ENCODE results near the gene IL4I1.

Gene IL4I1

GRCh38 chr19:49879243-49879963 lies 17.3 kb downstream of the IL4I1 start:
- peak; percentile 44 for DNase-seq (ENCODE audit: low spot score)

GRCh38 chr19:49878744-49879070 lies 18.0 kb downstream of the IL4I1 start:
- no peak for DNase-seq (ENCODE audit: low spot score)

GRCh38 chr19:49877879-49878743 lies 18.6 kb downstream of the IL4I1 start:
- peak; percentile 97 for DNase-seq (ENCODE audit: low spot score)

GRCh38 chr19:49877020-49877878 lies 19.4 kb downstream of the IL4I1 start, which contains the start of the genes AKT1S1 and TBC1D17:
TSS of gene AKT1S1 (minus strand) at chr19:49877355. CDS start at chr19:49873295, 4,060 bp downstream.
TSS of gene TBC1D17 (plus strand) at chr19:49877702. CDS start at chr19:49877724, 22 bp downstream.
- peak; percentile 100 for DNase-seq (ENCODE audit: low spot score)

GRCh38 chr19:49876422-49877019 lies 20.2 kb downstream of the IL4I1 start:
- DNase-seq (ENCODE audit: low spot score): peak; percentile 100

GRCh38 chr19:49875857-49876421 lies 20.7 kb downstream of the IL4I1 start:
- no peak for DNase-seq (ENCODE audit: low spot score)

- DNase-seq (ENCODE audit: low spot score): no peak
Observed at GRCh38 chr19:49875177-49875576, 21.5 kb downstream of the IL4I1 start.

GRCh38 chr19:49874503-49875157 lies 22.1 kb downstream of the IL4I1 start:
- DNase-seq (ENCODE audit: low spot score): no peak

- no peak for DNase-seq (ENCODE audit: low spot score)
Observed at GRCh38 chr19:49873834-49874233, 22.9 kb downstream of the IL4I1 start.

GRCh38 chr19:49873129-49873521 lies 23.6 kb downstream of the IL4I1 start:
- DNase-seq (ENCODE audit: low spot score): no peak

- no peak for DNase-seq (ENCODE audit: low spot score)
Observed at GRCh38 chr19:49872245-49873128, 24.2 kb downstream of the IL4I1 start.

GRCh38 chr19:49871349-49871985 lies 25.2 kb downstream of the IL4I1 start:
- no peak for DNase-seq (ENCODE audit: low spot score)

- no peak for DNase-seq (ENCODE audit: low spot score)
Observed at GRCh38 chr19:49870309-49870901, 26.3 kb downstream of the IL4I1 start.

GRCh38 chr19:49869484-49870308 lies 27.0 kb downstream of the IL4I1 start:
- peak; percentile 100 for DNase-seq (ENCODE audit: low spot score)

- DNase-seq (ENCODE audit: low spot score): no peak
Observed at GRCh38 chr19:49869009-49869483, 27.6 kb downstream of the IL4I1 start.

GRCh38 chr19:49866933-49867782 lies 29.5 kb downstream of the IL4I1 start, which contains the start of gene PNKP:
TSS of gene PNKP (minus strand) at chr19:49867576. CDS start at chr19:49867204, 372 bp downstream.
- peak; percentile 97 for DNase-seq (ENCODE audit: low spot score)

- DNase-seq (ENCODE audit: low spot score): no peak
Observed at GRCh38 chr19:49864890-49865289, 31.8 kb downstream of the IL4I1 start.

Data from SW480 (cell line).